ENCODE data around the gene DCDC2B. TPM values are rescaled to one million over a fixed set of nuclear protein-coding genes. Genes with fewer than 3 reads are reported as not detected.

DCDC2B gene
- total RNA-seq, 1 donor = not detected

DNA sequence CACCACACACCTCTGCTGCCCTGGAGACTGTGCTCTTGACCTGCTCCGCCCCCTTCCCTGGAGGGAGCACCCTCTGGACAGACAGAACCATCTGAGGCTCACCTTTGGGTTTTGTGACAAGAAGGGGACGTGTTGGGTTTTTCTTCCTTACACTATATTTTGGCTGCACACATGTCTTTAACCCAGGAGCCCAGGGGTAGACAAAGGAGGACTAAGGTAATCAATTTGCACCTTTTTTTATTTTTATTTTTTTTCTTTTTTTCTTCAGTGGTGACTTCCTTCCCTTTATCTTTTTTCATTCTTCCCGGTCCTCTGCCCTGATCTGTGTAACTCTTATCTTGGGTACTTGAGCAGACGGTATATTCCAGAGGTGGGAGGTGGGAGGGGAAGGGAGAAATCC, 37.9 kb upstream of the DCDC2B start:
- Histone ChIP-seq H3K27ac (ENCODE audit: low read depth, low read length) (no peak overlapping the region), H4K20me1 (ENCODE audit: insufficient read depth, low read length) (no peaks in the 10 kb centered on the region), H3K79me2 (ENCODE audit: insufficient read depth, low read length) (no peaks in the 10 kb centered on the region), H3K36me3 (ENCODE audit: insufficient read depth, low read length) (peaks cover 78% of the 10 kb centered on the region), H3K27me3 (ENCODE audit: insufficient read depth, low read length) (no peaks in the 10 kb centered on the region), H3K4me1 (ENCODE audit: insufficient read depth, low read length) (peaks cover 6% of the 10 kb centered on the region), H3K4me2 (ENCODE audit: insufficient read depth, low read length) (no peak overlapping the region), H2AFZ (ENCODE audit: low read length) (no peak overlapping the region), H3K9me3 (ENCODE audit: low read depth, low read length) (no peaks in the 10 kb centered on the region), H3K4me3 (ENCODE audit: insufficient read depth, low read length) (no peak overlapping the region)
- no peak for DNase-seq (ENCODE audit: insufficient read length, low spot score, missing footprints)
- TF ChIP-seq, protein P1, sequence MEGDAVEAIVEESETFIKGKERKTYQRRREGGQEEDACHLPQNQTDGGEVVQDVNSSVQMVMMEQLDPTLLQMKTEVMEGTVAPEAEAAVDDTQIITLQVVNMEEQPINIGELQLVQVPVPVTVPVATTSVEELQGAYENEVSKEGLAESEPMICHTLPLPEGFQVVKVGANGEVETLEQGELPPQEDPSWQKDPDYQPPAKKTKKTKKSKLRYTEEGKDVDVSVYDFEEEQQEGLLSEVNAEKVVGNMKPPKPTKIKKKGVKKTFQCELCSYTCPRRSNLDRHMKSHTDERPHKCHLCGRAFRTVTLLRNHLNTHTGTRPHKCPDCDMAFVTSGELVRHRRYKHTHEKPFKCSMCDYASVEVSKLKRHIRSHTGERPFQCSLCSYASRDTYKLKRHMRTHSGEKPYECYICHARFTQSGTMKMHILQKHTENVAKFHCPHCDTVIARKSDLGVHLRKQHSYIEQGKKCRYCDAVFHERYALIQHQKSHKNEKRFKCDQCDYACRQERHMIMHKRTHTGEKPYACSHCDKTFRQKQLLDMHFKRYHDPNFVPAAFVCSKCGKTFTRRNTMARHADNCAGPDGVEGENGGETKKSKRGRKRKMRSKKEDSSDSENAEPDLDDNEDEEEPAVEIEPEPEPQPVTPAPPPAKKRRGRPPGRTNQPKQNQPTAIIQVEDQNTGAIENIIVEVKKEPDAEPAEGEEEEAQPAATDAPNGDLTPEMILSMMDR (IDR thresholded peaks at IDR 0.05; ENCODE audit: extremely low read depth, low read depth, low read length) = no peak

DNA sequence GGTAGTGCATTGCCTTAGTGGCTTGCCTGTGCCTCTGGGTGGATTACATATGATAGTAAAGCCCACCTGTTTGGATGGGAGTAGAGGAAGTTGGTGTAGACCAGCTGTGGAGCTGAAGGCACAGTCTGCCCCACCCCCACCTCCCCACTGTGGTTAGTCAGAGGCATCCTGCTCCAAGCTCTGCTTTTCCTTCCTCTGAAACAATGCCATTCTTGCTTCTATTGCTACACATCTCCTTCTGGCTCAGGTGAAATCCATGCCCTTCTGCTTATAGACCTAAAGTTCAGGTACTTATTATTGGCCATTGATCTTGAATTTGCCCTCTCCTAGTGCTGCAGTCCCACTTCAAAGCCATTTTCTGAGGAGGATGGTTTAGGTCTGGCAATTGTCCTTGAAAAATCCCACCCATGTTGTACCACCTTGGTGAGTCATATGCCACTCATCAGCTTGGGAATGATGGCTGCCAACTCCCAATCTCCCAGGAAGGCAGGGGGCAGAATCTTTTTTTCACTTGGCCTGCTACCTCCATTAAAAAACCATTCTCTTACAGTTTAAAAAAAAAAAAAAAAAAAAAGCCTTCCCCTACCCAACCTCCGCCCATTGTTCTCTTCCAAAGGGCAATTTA, 36.2 kb upstream of the DCDC2B start:
- no peak for DNase-seq (ENCODE audit: insufficient read length, low spot score, missing footprints)
- Histone ChIP-seq H3K4me1 (ENCODE audit: insufficient read depth, low read length) (peaks cover 6% of the 10 kb centered on the region), H3K36me3 (ENCODE audit: insufficient read depth, low read length) (peaks cover 66% of the 10 kb centered on the region), H3K9me3 (ENCODE audit: low read depth, low read length) (no peaks in the 10 kb centered on the region), H3K4me2 (ENCODE audit: insufficient read depth, low read length) (no peak overlapping the region), H3K27ac (ENCODE audit: low read depth, low read length) (no peak overlapping the region), H3K4me3 (ENCODE audit: insufficient read depth, low read length) (no peak overlapping the region), H3K79me2 (ENCODE audit: insufficient read depth, low read length) (no peaks in the 10 kb centered on the region), H2AFZ (ENCODE audit: low read length) (no peak overlapping the region), H3K27me3 (ENCODE audit: insufficient read depth, low read length) (no peaks in the 10 kb centered on the region), H4K20me1 (ENCODE audit: insufficient read depth, low read length) (no peaks in the 10 kb centered on the region)
- TF ChIP-seq, protein P1 (IDR thresholded peaks at IDR 0.05; ENCODE audit: extremely low read depth, low read depth, low read length) = no peak

DNA sequence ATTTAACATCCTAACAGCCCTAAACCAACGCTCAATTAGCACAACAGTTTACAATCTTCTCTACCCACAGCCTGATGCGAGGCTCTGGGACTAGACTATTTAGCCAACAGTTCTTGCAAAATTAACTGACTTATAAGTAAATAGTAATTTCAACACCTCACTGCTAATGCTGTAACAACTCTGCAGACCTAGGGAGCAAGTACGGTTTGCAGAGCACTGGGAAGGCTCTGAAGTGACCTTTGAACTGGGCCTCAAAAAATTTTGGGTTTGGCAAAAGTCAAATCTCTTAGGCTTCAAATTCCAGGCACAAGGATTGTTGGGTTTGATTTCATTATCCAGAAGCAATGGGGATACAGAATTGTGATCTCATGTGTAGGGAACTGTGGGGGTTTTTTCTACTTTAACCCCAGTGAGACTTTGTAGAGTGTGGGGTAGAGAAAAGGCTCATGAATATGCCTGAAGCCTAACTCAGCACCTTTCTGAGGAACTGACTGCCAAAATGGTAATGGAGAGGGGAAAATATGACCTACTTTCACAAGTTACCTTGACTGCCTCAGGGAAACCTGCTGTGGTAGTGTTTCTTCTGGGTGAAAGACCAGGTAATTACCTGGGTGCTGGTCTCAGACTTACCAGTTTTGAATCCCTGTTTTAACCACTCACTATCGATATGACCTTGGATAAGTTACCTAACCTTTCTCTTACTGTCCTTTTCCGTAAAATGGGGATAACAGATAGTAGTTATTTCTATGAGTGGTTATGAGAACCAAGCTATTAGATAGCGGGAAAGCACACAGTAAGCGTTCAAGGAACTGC, 30.3 kb upstream of the DCDC2B start:
- no peak for DNase-seq (ENCODE audit: insufficient read length, low spot score, missing footprints)
- Histone ChIP-seq H3K4me3 (ENCODE audit: insufficient read depth, low read length) (peak overlapping the region; percentile 89), H3K27me3 (ENCODE audit: insufficient read depth, low read length) (no peaks in the 10 kb centered on the region), H3K27ac (ENCODE audit: low read depth, low read length) (peak overlapping the region; percentile 97), H3K9me3 (ENCODE audit: low read depth, low read length) (no peaks in the 10 kb centered on the region), H3K4me1 (ENCODE audit: insufficient read depth, low read length) (peaks cover 24% of the 10 kb centered on the region), H3K36me3 (ENCODE audit: insufficient read depth, low read length) (peaks cover 21% of the 10 kb centered on the region), H4K20me1 (ENCODE audit: insufficient read depth, low read length) (peaks cover 20% of the 10 kb centered on the region), H3K79me2 (ENCODE audit: insufficient read depth, low read length) (peaks cover 33% of the 10 kb centered on the region), H2AFZ (ENCODE audit: low read length) (peak overlapping the region; percentile 92), H3K4me2 (ENCODE audit: insufficient read depth, low read length) (peak overlapping the region; percentile 97)
- TF ChIP-seq, protein P1 (IDR thresholded peaks at IDR 0.05; ENCODE audit: extremely low read depth, low read depth, low read length) = no peak

DNA sequence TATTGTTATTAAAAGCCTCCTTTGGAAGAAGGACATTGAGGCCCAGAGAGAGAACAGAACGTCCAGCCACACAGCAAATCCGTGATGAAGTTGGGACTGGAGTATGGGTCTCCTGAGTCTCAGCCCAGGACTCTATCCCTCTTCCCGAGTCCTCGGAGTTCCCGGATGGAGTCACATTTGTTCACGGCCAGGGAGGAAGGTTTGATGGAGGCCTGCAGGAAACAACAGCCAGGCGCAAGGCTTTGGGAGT, 29.8 kb upstream of the DCDC2B start:
- peak overlapping the region; percentile 97 for H3K27ac ChIP-seq (ENCODE audit: low read depth, low read length)
- peaks cover 38% of the 10 kb centered on the region for H3K79me2 ChIP-seq (ENCODE audit: insufficient read depth, low read length)
- H3K4me3 ChIP-seq (ENCODE audit: insufficient read depth, low read length) = peak overlapping the region; percentile 89
- peak overlapping the region; percentile 97 for H3K4me2 ChIP-seq (ENCODE audit: insufficient read depth, low read length)
- H3K4me1 ChIP-seq (ENCODE audit: insufficient read depth, low read length) = peaks cover 24% of the 10 kb centered on the region
- peak overlapping the region; percentile 92 for H2AFZ ChIP-seq (ENCODE audit: low read length)
- peaks cover 24% of the 10 kb centered on the region for H4K20me1 ChIP-seq (ENCODE audit: insufficient read depth, low read length)
- TF ChIP-seq, protein P1 (IDR thresholded peaks at IDR 0.05; ENCODE audit: extremely low read depth, low read depth, low read length) = no peak
- no peaks in the 10 kb centered on the region for H3K9me3 ChIP-seq (ENCODE audit: low read depth, low read length)
- no peaks in the 10 kb centered on the region for H3K27me3 ChIP-seq (ENCODE audit: insufficient read depth, low read length)
- H3K36me3 ChIP-seq (ENCODE audit: insufficient read depth, low read length) = peaks cover 23% of the 10 kb centered on the region
- no peak for DNase-seq (ENCODE audit: insufficient read length, low spot score, missing footprints)
